ENCODE data around the gene MAEA.

- TF ChIP-seq POLR2A (IDR thresholded peaks at IDR 0.05): no peak
- TF ChIP-seq CTCF (IDR thresholded peaks at IDR 0.05): no peak
These were observed 680 bp downstream of the MAEA start for GRCh38 chr4:1290165-1290977.
